IPS-15b (cell line): ENCODE results near the gene DYNC1I2.

Source experiments
- H3K27me3 ChIP-seq: one replicate; pipeline ENCODE4 v1.6.1; 2013; ENCODE audit warnings: low read length; ENCODE audit not compliant: control insufficient read depth, insufficient read depth
- H3K36me3 ChIP-seq: one replicate; pipeline ENCODE4 v1.6.1; 2013; ENCODE audit warnings: low read length; ENCODE audit not compliant: control insufficient read depth, insufficient read depth
- H3K4me1 ChIP-seq: one replicate; pipeline ENCODE4 v1.6.1; 2013; ENCODE audit warnings: mild to moderate bottlenecking, low read length; ENCODE audit not compliant: control insufficient read depth, insufficient read depth
- H3K4me3 ChIP-seq: one replicate; pipeline ENCODE4 v1.5.1; 2013; ENCODE audit warnings: low read depth, low read length
- H3K9ac ChIP-seq: one replicate; pipeline ENCODE4 v1.6.1; 2013; ENCODE audit warnings: low read depth, mild to moderate bottlenecking, low read length
- H3K9me3 ChIP-seq: one replicate; pipeline ENCODE4 v1.6.1; 2013; ENCODE audit warnings: mild to moderate bottlenecking, low read length; ENCODE audit not compliant: control insufficient read depth, insufficient read depth

DYNC1I2 gene

DNA sequence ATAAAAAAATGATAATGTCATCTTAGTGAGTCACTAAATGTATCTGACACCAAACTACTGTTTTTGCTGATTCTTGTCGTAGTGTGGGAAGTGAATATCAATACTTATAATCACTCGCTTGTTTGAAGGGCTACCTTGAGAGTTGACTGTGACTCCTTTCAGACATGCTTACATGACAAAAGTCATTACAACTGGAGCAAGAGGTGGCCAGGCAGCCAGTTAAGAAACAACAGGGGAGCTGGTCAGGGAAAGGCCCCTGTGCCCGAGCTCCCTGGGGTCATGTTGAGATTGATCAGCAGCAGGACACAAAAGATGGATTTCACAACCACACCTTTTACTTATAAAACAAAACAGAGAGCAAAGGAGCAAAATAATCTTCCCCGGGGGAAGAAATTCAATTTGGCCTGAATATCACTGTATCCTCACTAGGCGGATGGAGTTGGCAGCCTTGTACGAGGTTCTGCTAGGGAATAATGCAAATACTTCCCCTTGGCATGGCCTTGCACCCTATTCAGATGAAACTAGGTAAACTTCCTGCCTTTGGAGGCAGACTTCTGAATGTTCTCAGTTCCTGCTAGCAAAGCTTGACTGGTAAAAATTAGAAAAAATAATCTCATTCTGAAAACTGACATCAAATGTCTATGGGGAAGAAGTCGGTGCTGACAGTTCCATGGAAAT lies 101.2 kb downstream of the DYNC1I2 start:
- Histone ChIP-seq H3K4me3 (no peak overlapping the region), H3K27me3 (no peaks in the 10 kb centered on the region), H3K9me3 (no peaks in the 10 kb centered on the region), H3K36me3 (no peaks in the 10 kb centered on the region), H3K9ac (no peak overlapping the region), H3K4me1 (peaks cover 18% of the 10 kb centered on the region)

DNA sequence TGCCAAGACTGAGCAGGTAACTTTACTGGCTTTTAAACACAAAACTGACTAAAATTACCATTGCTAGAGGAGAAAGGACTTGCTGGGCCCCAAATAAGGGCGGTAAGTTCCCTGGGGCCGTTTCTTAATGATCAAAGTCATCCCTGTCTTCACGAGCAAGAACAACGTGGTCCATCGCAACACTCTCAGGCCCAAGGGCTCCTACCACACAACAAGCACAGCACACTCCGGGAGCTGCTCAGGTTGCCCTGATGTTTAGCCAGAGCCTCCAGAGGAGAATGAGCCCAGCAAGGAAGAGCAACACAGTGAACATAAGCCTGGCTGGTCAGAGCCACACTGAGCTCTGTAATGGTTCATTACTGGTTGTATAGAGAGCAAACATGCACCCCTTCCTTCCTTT lies 102.7 kb downstream of the DYNC1I2 start:
- no peak overlapping the region for H3K9ac ChIP-seq
- no peaks in the 10 kb centered on the region for H3K36me3 ChIP-seq
- H3K27me3 ChIP-seq, result no peaks in the 10 kb centered on the region
- H3K9me3 ChIP-seq, result no peaks in the 10 kb centered on the region
- H3K4me3 ChIP-seq, result no peak overlapping the region
- peaks cover 25% of the 10 kb centered on the region for H3K4me1 ChIP-seq

DNA sequence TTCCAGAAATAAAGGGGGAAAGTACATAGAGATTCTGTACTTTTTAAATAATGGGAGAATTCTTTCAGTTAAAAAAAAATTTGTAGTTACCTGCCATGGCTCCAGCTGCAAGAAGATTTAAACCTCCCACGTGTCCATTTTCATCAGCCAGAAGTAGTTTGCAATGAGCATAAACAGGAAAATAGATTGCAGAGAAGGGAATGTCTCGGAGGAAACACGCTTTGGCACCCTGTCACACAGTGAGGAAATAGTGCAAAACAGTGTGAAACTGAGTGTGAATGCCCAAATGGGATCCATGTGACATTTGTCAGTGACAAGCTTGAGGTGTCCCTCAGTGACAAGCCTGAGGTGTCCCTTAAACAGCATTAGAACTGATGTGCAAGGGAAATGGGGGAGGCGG lies 104.1 kb downstream of the DYNC1I2 start:
- H3K4me3 ChIP-seq, result no peak overlapping the region
- peaks cover 30% of the 10 kb centered on the region for H3K4me1 ChIP-seq
- H3K27me3 ChIP-seq, result no peaks in the 10 kb centered on the region
- no peaks in the 10 kb centered on the region for H3K36me3 ChIP-seq
- no peaks in the 10 kb centered on the region for H3K9me3 ChIP-seq
- no peak overlapping the region for H3K9ac ChIP-seq

DNA sequence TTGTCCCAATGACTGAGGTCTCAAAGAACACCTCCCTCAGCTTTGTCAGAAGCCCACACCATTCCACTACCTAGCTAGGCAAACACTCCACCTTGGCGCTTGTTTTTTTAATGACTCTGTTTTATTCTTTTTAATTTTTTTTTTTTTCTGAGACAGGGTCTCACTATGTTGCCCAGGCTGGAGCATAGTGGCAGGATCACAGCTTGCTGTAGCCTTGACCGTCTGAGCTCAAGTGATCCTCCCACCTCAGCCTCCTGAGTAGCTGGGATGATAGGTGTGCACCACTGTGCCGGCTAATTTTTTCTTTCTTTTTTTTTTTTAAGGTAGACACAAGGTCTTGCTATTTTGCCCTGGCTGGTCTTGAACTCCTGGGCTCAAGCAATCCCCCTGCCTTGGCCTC lies 104.9 kb downstream of the DYNC1I2 start:
- H3K27me3 ChIP-seq, result no peaks in the 10 kb centered on the region
- H3K4me1 ChIP-seq, result peaks cover 30% of the 10 kb centered on the region
- H3K36me3 ChIP-seq, result no peaks in the 10 kb centered on the region
- H3K9me3 ChIP-seq, result no peaks in the 10 kb centered on the region
- H3K4me3 ChIP-seq, result no peak overlapping the region
- no peak overlapping the region for H3K9ac ChIP-seq

DNA sequence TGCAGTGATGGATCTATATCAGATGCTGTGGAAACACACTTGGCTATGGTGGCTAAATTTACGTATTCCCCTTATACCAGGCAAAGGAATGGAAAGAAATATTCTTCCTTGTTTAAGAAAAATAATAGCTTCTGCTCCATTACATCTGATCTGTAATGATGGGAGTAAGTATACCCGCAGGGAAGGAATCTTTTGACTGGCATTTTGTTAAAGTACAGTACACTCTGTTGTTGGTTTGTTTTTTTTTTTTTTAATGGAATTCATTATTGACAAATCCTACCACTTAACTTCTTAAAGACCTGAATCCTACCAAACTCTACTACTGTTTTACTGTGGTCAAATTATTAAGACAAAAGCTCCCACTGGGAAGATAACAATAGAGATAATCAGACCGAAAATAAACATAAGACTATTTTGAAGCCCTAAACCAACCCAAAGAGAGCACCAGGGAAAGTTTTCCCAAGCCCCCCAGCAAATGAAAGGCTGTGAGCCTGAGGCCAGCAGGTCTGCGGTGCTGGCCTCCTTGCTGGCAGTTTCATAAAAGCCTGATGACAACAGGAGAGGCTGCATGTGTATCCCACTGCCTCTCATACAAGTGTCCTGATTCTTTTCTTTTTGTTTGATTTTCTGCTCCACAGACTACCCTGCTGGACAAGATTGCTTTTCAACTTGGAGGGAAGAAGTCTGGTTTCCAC lies 105.8 kb downstream of the DYNC1I2 start:
- Histone ChIP-seq H3K4me1 (peaks cover 25% of the 10 kb centered on the region), H3K9me3 (no peaks in the 10 kb centered on the region), H3K36me3 (no peaks in the 10 kb centered on the region), H3K27me3 (no peaks in the 10 kb centered on the region), H3K9ac (no peak overlapping the region), H3K4me3 (no peak overlapping the region)

DNA sequence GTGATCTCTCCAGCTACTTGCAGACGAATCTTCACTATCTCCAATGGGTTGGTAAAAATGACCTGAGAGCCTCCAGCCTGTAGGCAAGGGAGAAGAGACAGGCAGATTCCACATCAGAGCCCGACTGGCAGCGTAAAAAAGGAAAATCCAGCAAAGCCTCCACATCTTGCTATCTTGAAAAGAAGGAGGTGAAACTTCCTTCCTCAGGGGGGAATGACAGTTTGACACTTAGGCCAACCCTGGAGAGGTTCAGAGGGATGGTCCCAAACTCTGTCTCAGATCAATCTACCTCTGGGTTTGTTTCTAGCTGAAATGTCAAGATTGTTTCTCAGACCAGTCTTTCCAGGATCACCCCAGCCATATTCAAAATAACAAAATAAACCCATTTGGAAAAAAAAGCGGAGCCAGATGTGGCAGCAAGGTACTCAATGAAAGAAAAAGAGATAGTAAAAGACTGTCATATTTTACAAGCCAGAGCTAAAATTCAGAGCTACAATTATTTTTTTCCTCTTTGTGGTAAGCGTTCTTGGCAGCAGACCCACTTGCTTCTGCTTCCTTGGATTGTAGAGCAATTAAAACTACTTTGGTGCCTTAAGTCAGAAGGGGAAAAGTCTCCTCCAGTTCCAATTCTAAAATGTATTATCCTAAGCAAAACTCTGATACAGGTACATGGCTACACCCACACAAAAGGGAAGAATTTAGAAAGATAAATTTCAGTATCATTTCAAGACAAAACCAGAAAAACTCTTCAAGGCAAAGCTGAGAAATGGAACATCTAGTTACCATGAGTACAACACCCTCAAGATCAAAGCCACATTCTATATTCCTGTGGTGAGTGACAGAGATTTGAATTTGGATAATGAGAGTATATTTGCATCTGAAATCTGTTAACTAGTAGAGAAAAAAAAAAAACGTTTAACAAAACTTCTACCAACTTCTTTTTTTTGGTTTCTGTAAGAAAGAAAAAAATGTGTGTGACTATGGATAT lies 106.7 kb downstream of the DYNC1I2 start:
- Histone ChIP-seq H3K27me3 (no peaks in the 10 kb centered on the region), H3K9ac (no peak overlapping the region), H3K4me3 (no peak overlapping the region), H3K9me3 (no peaks in the 10 kb centered on the region), H3K4me1 (peaks cover 21% of the 10 kb centered on the region), H3K36me3 (no peaks in the 10 kb centered on the region)

DNA sequence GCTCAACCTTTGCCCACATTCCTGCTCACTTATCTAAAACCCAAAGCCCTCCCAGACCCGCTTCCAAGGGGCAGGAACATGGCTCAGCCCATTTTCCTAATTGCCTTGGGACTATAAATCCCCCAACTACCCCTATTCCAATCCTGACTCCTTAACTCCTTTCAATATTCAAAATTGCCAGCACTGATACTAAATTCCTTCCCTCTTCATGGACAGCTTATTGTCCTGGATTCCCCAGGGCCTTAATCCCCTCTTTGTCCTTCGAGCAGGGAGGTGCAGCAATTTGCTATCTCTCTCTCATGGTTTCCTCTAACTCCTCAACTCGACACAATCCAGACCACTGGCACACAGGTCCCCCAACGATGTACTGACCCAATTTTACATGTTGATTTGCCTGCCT lies 107.6 kb downstream of the DYNC1I2 start:
- Histone ChIP-seq H3K27me3 (no peaks in the 10 kb centered on the region), H3K9ac (no peak overlapping the region), H3K4me1 (peaks cover 18% of the 10 kb centered on the region), H3K36me3 (no peaks in the 10 kb centered on the region), H3K9me3 (no peaks in the 10 kb centered on the region), H3K4me3 (no peak overlapping the region)
